Brain microvascular endothelial cell (primary cell): ENCODE results near the gene ZBTB12.

Experiments
- DNase-seq: peaks from one replicate; pipeline ENCODE4 v3.0.0-alpha.2; 2020
- H3K27ac ChIP-seq: fragments of 250-450 bp; sonication (Bioruptor Pico); 2 replicates; pipeline ENCODE4 v1.5.1; 2020; ENCODE audit warnings: mild to moderate bottlenecking, moderate library complexity
- H3K27me3 ChIP-seq: fragments of 250-450 bp; sonication (Bioruptor Pico); replicated peaks from 2 replicates; pipeline ENCODE4 v1.5.1; 2020; ENCODE audit warnings: mild to moderate bottlenecking
- H3K36me3 ChIP-seq: fragments of 250-450 bp; sonication (Bioruptor Pico); replicated peaks from 2 replicates; pipeline ENCODE4 v1.5.1; 2020; ENCODE audit warnings: mild to moderate bottlenecking
- H3K4me3 ChIP-seq: 2 replicates; pipeline ENCODE4 v1.5.1; 2011; ENCODE audit warnings: low read depth, mild to moderate bottlenecking, control low read depth, low read length, moderate library complexity
- CTCF ChIP-seq: IDR thresholded peaks from 2 replicates; pipeline ENCODE4 v1.5.1; 2011; ENCODE audit warnings: low read depth, mild to moderate bottlenecking, moderate library complexity, low read length, control low read depth, inconsistent platforms; ENCODE audit errors: missing control alignments
- in situ Hi-C: cut with HindIII; loops from 2 replicates; pipeline ENCODE4 v1.10.0; 2017; ENCODE audit warnings: low sequenced_read_pairs, low pct_ligation_motif_present

Gene ZBTB12

DNA sequence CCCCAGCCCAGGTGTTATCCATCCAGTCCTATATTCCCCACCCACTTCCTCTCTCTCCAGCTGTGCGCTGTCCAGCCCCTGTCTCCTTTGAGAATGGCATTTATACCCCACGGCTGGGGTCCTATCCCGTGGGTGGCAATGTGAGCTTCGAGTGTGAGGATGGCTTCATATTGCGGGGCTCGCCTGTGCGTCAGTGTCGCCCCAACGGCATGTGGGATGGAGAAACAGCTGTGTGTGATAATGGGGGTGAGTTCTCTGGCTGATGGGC lies 26.7 kb upstream of the ZBTB12 start:
- TF ChIP-seq CTCF = no peak
- DNase-seq = no peak
- in situ Hi-C loops = no loop called here
- Histone ChIP-seq H3K36me3 (no peaks in the 10 kb centered on the region), H3K4me3 (no peak overlapping the region), H3K27me3 (no peaks in the 10 kb centered on the region), H3K27ac (no peak overlapping the region)

GRCh38 chr6:31927863-31928671 lies 26.2 kb upstream of the ZBTB12 start:
- no peak for TF ChIP-seq CTCF
- no peaks in the 10 kb centered on the region for H3K27me3 ChIP-seq
- DNase-seq = no peak
- H3K4me3 ChIP-seq = no peak overlapping the region
- no peaks in the 10 kb centered on the region for H3K36me3 ChIP-seq
- in situ Hi-C loops = no loop called here
- H3K27ac ChIP-seq = no peak overlapping the region

- no peak for DNase-seq
- Histone ChIP-seq H3K27me3 (no peaks in the 10 kb centered on the region), H3K4me3 (no peak within 1 kb of the TSS), H3K36me3 (no peaks in the 10 kb centered on the region), H3K27ac (no peak within 1 kb of the TSS)
- no peak for TF ChIP-seq CTCF
- in situ Hi-C loops = no loop called here
Observed at GRCh38 chr6:31927242-31927862, 25.5 kb upstream of the ZBTB12 start, which contains the start of gene C2. Gene C2 (plus strand): TSS chr6:31927717. CDS start chr6:31927753, 36 bp downstream.

DNA sequence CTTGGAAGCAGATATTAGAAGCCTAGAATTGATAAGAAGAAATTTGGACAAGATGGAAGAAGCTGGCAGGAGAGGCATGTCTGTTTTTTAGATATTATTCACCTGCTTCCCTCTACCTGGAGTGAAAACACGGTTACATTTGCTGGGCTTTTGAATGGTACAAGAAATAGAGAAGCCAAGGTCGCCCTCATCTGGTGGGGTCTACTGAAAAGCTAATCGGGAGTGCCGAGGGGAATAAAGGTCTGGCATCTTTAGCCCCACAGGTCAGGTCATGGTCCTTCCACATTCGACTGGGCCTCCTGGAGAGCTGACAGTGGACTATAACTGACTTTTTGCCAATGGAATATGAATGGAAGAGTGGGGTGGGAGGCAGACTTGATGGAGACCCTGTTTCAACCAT lies 21.1 kb upstream of the ZBTB12 start:
- in situ Hi-C loops = no loop called here
- no peak for DNase-seq
- no peaks in the 10 kb centered on the region for H3K27me3 ChIP-seq

DNA sequence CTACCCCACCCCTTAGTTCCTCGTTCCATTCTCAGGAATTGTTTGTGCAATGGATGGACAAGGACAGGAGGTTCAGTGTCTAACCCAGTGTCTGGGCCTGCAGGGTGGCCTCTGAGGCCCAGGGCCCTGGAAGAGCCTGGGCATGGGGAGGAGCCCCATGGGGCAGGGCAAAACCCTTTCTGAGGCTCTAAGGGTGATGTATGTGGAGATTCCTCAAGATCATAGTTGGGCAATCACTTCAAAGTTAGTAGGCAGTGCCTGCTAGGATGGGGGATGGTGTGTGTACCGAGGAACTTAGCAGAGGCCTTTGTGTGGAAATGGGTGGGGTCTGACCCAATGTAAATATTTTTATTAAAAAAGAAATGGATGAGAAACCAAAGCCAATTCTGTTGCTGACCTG lies 18.9 kb upstream of the ZBTB12 start:
- Histone ChIP-seq H3K27ac (no peak overlapping the region), H3K27me3 (no peaks in the 10 kb centered on the region), H3K36me3 (no peaks in the 10 kb centered on the region), H3K4me3 (no peak overlapping the region)
- TF ChIP-seq CTCF = no peak
- no peak for DNase-seq
- in situ Hi-C loops = no loop called here

More for the DNA sequence above, 21.1 kb upstream of the ZBTB12 start:
- Histone ChIP-seq H3K27ac (no peak overlapping the region), H3K36me3 (no peaks in the 10 kb centered on the region), H3K4me3 (no peak overlapping the region)
- peak; percentile 49 for TF ChIP-seq CTCF
